NCI-H146 treated with DMSO at 0.1 percent for 48 hours (cell line): ENCODE data around the gene PRCC.

Experiments used
- DNase-seq: peaks from one replicate; lab custom pipeline; 2025; ENCODE audit not compliant: unreplicated experiment; lab: John Stamatoyannopoulos, UW

The PRCC gene

DNA sequence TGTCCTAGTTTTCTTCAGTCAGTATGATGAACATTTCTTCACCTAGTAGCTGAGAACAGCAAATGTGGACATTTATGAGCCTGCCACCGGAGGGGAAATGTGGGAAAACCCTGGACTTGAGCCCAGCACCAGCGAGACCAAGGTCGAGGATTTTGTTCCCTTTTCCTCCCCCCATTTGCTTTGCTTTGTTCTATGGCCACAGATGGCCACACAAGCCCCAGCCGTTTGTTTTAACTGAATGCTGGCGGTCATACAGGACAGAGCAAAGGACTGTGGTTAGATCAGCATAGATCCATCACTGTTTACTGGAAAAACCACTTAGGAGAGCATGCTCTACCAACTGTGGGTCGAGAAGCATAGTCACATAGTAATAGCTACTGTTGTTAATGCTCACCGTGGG lies 28.5 kb downstream of the PRCC start:
- no peak for DNase-seq

DNA sequence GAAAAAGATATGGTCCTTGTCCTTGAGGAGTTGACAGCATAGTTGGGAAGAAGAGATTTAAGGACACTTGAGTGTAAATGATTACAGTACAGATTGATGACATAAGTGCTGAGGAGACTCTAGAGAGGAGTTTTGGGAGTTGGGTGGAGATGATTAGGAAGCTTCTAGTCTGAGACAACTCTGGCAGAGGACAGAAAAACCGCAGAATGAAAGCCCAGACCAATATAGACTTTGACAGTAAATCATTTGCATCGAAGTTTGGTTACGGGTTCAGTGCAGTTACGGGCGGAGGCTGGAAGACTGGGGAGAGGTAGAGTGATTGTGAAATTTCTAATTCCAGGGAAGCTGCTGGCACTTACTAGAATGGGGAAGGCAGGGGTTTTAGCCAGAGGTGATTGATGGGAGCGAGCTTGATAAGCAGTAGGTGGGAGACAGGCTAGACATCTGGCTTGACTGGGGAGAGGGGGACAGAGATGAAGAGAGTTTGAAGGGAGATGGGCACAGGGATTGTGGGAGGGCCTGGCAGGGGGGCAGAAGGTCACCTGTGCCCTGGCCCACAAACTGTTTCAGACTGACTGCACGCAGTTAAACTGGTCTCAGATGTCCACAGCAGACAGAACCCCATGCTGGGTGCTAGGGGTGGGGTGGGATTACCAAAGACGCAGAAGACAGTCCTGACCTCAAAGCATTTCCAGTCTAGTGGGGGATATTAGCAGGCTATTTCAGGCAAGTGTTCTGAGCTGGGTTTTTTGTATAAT lies 29.2 kb downstream of the PRCC start:
- DNase-seq, result no peak

DNA sequence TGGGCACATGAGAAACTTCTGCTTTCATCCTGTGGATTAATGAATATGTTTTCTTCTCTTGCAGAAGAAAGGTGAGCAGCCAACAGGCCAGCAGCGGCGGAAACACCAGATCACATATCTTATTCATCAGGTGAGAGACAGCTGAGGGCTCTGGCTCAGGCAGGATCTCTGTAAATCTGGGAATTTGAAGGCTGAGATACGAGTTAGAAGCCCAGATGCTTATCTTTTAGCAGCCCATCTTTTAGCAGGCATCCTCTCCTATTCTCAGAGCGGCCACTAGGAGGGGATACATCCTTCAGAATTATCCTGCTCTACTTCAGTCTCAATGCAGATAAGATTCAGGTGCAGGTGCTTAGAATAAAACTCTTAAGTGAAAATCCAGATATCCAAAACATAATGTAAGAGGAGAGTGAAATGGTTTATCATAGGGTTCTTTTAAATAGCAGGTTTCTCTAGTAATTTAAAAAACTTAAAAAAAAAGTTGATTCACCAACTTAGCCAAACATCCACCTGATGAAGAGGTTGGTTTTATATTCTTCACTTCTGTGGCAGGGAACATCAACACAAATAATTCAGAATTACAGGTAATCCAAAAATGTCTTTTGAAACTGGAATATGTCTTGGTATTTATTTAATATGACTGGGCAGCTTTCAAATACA lies 30.0 kb downstream of the PRCC start:
- no peak for DNase-seq

DNA sequence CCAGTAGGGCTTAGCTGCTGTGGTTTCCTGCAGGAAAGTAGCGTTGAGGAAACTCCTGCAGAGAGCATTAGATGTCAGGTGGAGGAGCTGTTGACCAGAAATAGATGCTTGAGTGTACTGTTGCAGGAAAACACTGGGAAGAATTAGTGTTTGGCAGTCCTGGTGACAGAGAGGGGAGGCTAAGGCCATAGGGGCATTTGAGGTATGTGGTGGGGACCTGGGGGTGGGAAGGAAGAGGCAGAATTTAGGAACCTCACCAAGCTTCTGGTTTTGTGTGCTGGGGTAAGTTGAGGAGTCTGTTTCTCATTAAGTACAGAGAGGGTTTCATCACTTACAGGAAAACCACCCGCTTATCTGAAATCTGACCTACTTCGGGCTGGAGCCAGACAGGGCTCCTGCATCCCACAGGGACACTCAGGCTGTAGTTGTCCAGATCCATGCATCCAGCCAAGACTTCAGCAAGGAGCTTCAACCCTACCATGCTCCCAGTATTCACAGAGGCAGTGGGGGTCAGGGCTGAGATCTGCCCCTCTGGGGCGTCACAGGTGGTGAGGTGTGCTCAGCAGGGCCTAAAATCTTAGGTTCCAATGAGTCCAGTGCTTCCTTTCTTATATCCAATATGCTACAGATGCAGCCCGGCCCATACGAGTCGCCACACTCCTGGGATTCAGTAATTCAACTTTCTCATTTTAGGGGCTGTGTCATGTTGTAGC lies 34.2 kb downstream of the PRCC start:
- no peak for DNase-seq

DNA sequence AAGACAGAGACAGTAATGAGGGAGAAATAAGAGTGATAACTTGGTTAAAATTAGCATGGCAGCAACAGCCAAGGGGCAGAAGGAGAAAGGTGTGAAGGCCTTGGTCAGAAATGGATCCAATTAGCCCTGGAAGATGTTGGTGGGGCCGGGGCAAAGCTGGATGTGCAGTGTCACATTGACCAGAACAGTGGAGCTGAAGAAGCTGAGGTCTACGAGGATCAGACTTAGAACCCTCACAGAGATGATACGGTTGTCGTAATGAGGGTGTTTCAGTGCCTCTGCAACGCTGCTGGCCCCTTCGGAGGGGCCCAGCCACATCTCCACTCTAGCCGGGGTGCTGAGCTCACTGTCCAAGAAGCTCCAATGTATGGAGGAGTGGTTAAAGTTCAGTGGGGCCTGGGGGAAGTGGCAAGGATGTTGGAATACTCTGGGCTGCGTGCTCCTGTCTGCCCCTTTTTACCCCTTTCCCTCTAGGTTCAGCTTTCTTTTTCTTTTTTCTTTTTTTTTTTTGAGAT lies 35.1 kb downstream of the PRCC start:
- no peak for DNase-seq

DNA sequence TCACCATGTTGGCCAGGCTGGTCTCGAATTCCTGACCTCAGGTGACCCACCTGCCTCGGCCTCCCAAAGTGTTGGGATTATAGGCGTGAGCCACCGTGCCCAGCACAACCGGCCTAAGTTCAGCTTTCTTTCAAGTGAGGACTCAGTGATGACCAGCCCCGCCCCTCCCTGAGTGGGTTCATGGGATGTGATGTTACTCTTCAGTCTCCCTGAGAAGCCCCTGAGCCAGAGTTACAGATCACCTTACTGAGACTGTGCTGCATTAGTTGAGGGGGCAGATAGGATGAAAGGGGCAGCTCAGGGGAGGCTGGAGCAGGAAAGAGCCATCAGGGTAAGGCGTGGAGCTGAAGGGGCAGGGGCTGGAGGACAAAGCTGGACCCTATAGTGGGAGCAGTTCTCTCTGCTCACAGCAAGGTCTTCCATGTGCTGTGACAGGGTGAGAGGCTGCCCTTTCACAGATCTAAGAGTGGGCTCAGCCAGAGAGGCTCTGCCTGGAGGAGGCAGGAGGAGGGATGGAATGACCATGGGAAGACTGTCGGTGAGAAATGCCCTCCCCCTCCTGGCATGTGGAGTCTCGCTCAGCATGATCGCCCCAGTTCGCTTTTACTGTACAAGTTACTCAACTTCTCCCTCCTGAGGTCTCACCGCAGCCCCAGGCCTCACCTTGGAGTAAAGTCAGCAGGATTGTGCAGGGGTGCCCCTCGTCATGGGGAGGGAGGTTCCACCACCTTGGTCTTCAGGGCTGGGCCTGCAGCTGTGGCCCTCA lies 35.9 kb downstream of the PRCC start:
- no peak for DNase-seq

DNA sequence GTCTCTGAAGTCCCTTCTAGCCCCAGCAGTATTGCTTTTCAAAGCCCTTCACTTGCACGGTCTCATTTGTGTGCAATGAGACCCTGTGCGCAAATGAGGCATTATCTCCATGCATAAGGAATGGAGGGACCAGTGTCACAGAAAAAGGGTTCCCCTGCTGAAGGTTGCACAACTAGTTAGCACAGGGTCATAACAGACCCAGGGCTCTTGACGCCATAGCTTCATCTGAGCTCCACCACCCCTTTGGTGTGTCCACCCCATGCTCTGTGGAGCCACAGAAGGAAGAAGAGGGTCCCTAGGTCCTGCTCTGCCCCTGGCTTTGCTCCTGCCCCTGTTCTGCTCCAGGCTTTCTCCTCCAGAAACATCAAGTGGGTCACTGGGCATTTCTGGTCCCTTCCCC lies 36.7 kb downstream of the PRCC start:
- DNase-seq, result no peak

DNA sequence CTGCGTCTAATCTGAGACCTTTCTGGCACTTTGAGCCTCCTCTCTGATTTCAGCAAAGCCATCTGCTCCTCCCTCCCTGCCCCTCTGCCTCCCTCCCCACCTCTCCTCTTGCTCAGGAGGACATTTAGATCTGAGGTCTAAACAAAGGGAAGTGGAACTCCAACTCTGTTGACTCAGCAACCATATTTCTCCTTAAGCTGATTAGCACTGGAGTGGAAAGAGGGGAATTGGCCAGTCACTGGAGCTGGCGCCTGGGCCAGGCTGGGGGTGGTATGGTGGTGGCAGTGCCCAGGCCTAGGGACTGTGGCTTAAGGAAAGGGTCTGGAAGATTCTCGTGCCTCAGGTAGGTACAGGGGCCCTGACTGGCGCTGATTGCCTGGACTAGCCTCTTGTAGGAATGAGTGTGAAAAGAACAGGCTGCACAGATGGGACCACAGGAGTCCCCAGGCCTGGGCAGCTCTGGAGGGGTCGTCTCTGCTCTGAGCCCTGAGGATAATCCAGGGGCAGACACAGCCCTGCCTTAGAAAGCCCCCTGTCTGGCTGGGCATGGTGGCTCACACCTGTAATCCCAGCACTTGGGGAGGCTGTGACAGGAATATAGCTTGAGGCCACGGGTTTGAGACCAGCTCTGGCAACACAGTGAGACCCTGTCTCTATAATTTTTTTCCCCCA lies 37.4 kb downstream of the PRCC start:
- DNase-seq, result no peak

DNA sequence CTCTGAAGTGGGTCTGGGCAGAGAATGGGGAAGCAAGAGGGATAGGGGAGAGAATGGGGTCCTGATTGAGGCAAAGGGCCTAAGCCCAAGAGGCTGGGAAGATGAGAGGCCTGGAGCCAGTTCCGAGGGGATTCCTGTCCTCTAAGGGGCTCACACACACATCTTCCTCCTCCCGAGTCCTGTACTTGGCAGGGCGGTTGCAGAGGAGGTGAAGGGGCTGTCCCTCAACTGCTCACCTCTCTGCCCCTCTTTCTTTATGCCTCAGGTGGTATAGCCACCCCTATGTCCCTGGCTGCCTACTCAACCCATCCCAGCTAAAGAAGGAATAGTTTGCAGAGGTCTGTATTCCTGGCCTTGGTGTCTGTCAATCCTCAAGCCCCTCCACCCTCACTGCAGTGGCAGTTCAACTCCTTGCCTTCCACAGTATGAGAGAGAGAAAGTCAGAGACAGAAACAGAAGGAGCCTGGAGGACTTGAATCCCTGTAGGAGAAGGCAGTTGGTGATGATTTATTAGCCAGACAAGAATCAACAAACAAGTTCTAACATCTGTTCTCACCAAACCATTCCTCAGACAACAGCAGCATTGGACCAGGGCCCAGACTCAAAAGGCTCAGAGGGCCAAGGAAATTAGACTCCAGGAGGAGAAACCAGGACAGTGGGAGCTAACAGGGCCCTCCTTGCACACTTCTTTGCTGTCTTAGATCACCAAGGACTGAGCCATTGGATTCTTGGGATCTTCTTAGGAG lies 38.6 kb downstream of the PRCC start:
- DNase-seq, result no peak

DNA sequence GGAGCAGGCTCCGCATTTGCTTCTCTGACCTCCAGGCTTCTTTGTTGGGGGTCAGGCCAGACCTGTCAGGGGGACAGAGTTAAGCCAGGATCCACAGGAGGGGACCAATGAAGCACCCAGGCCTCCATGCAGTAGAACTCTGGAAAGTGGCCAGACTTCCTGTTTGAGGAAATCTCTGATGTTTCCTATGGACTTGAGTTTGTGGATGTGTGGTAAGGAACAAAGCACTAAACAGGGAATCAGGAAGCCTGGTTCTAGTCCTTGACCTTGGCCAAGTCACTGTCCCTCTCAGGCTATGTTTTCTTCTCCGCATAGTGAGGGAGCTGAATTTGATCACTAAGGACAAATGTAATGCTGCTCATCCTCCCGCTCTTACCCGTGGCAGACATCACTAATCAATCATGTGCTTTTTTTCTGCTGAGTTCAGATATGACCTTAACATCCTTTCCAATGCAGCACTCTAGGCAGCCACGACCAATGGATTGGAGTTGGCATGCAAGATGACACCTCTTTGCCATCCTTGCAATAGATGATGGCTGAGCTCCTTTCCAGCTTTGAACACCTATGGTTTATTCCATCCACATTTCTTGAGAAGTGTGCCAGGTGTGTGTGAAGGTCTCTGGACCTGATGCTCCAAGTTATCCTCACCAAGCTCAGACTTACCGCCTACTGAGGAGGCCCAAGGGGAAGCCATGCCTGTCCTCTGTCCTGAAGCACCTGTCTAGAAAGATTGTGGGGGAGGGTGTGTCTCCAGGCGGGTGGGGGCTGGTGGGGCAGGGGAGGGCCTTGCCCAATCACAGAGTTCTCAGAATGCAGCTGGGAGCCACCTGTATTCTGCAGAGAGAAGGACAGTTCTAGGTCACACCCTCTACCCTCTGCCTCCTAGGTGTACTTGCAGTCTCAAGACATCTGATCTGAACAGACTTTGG lies 39.4 kb downstream of the PRCC start:
- no peak for DNase-seq

DNA sequence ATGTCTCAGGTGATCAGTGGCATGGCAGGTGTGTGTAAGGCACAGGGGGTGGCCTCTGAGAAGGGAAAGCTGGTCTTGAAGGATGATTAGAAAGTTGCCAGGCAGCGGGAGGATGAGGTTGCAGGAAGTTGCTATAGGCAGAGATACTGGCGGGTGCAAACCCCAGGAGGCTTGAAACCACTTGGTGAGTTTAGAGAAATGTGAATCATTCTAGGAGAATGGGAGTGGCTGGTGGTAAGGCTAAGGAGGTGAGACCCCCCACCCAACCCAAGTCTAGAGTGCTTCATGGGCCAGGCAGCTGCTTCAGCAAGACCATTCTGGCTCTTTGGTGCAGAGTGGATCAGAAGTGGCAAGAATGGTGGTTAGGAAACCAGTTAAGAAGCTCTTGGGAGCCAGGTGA lies 40.3 kb downstream of the PRCC start:
- no peak for DNase-seq

DNA sequence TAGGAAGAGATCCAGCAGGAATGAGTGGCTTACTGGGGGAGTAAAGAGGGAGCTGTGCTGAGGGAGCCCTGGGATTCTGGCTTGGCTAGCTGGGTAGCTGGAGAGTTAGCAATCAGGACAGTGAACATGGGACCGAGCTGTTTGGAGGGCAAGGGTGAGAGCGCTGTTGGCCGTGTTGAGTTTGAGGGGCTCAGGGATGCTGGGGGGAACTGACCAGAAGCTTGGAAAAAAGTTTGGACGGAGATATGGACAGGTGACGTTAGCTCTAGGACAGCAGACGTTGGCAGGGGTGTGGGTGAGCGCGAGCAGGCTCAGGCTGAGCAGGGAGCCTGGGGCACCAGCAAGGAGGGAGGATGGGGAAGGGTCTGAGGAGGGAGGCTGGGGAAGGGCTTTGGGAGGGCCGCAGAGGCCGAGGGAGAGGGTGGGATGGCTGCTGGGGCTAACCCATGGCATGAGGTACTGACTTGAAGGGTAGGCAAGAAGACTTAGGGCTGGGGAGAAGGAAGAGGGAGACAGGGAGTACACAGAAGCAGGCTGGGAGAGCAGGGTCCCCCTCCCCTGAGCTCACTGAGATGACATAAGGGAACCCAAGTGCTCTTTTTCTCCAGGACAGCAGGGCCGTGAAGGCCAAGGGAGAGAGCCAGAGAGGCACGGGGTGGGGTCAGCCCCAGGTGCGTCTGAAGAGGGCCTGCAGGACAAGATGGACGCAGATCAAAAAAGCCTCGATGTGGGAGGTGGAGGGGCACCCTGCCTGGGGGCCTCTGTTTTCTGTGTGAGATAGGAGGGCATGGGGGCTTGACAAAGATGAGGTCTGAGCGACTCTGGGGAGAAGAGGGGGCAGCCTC lies 41.1 kb downstream of the PRCC start:
- DNase-seq, result no peak

DNA sequence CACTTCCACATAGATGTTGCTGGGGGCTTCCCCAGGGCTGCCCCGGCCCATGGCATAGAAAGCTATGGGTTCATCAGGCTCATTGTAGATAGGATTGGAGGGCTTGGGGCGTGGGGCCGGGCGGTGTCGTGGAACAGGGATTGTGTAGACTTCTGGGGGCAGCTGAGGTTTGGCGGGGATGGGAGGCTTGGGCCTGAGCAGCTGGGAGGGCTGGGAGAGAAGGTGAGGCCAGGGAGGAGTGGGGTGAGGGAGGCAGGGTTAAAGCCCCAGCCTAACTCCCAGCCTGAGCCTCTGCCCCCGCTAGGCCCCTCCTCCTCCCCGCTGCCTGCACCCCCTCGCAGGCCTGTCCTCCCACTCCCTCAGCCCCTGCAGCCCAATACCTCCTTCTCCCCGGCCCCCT lies 41.9 kb downstream of the PRCC start:
- DNase-seq, result no peak

DNA sequence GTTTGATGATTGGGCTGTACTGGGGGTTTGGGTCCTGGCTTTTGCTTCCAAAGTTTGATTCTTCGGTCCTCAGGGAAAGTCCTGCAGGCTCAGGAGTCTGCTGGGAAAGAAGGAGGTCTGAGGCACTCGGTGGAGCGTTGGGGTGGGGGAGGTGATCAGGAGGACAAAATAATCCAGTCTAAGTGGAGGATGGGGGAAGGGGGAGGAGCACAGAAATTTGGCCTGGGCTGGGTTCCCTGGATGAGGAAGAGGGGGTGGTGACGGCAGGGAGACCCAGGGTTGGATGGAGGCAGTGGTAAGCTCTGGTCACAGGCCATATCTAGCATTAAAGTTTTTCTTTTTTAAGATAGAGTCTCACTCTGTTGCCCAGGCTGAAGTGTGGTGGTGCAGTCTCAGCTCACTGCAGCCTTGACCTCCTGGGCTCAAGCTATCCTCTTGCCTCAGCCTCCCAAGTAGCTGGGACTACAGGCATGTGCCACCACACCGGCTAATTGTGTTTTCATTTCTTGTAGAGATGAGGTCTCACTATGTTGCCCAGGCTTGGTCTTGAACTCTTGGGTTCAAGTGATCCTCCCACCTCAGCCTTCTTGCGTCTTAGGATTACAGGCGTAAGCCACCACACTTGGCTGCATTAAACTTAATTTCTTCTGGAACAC lies 42.5 kb downstream of the PRCC start:
- DNase-seq, result no peak

DNA sequence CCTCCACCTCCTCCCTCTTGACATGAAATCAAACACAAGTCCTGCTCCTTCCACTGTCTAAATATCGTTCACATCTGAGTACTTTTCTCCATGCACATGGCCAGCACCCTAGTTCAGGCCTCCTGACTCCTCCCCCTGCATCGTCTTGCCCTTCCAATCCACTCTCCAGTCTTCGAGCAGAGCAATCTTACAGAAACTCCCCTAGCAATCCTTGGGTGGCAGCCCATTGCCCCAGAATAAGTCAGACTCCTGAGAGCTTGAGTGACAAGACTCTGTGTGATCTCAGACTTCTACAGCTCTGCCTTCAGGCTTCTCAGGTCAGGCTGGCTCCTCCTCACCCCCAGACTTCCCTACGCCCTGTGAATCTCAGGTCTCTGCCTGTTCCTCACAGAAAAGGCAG lies 43.8 kb downstream of the PRCC start:
- no peak for DNase-seq

DNA sequence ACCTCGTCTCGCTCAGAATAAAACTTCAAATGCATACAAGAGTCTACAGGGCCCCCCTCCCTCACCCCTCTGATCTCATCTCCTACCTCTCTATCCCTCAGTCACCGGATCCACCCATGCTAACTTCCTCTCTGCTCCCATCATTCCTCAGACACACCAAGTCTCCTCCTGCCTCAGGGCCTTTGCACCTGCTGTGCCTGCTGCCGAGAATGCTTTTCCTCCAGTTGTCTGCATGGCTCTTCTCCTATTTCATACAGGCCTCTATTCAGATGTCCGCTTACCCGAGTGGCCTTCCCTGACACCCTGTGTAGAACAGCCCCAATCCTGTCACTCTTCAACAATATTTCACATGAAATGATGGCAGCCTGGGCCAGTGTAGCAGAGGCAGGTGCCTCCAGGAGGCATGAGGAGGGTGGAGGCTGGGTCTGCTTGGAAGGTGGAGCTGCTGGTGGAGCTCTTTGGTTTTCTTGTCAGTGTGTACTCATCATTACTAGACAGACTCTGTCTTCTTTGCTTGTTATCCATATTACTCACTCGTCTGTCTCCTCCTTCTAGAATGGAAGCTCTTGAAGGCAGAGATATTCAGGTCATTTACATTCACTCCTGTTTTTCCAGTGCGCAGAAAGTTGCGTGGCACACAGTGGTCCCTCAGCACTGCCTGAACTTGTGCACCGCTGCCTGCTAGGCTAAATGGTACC lies 45.1 kb downstream of the PRCC start:
- no peak for DNase-seq

DNA sequence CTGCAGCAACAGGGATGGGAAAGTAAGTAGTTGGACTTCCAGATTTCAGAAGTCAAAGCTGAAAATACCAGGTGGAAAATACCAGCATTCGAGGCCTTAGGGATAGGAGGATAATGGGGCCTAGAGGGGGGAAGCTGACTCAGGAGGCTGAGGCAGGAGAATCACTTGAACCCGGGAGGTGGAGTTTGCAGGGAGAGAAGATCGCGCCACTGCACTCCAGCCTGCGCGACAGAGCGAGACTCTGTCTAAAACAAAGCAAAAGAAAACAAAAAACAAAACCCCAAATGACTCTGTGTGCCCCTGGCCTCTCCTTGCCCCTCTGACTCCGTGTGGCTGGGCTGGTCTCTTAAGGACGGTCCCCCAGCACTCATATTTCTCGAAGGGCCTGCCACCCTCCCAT lies 46.0 kb downstream of the PRCC start:
- DNase-seq, result no peak
